ENCODE measurements around the gene PERM1.
"Not testable (repeated sequence)": the region's sequence is repeated elsewhere in the genome, so short reads cannot be mapped to it uniquely, and the experiment has no call there.

- TF ChIP-seq, protein P1, sequence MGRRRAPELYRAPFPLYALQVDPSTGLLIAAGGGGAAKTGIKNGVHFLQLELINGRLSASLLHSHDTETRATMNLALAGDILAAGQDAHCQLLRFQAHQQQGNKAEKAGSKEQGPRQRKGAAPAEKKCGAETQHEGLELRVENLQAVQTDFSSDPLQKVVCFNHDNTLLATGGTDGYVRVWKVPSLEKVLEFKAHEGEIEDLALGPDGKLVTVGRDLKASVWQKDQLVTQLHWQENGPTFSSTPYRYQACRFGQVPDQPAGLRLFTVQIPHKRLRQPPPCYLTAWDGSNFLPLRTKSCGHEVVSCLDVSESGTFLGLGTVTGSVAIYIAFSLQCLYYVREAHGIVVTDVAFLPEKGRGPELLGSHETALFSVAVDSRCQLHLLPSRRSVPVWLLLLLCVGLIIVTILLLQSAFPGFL (CRISPR knock-in tag; IDR thresholded peaks at IDR 0.05; ENCODE audit: borderline replicate concordance): not testable (repeated sequence)
- TF ChIP-seq CTCF (IDR thresholded peaks at IDR 0.05); ZBTB21 (CRISPR knock-in tag; IDR thresholded peaks at IDR 0.05; ENCODE audit: borderline replicate concordance); CBFB (CRISPR knock-in tag; IDR thresholded peaks at IDR 0.05; ENCODE audit: low read depth); MXD4 (CRISPR knock-in tag; IDR thresholded peaks at IDR 0.05; ENCODE audit: borderline replicate concordance); CREB1 (CRISPR knock-in tag; IDR thresholded peaks at IDR 0.05); ZNF121 (CRISPR knock-in tag; IDR thresholded peaks at IDR 0.05); ZNF423 (CRISPR knock-in tag; IDR thresholded peaks at IDR 0.05): not testable (repeated sequence)
- TF ChIP-seq, protein P2, sequence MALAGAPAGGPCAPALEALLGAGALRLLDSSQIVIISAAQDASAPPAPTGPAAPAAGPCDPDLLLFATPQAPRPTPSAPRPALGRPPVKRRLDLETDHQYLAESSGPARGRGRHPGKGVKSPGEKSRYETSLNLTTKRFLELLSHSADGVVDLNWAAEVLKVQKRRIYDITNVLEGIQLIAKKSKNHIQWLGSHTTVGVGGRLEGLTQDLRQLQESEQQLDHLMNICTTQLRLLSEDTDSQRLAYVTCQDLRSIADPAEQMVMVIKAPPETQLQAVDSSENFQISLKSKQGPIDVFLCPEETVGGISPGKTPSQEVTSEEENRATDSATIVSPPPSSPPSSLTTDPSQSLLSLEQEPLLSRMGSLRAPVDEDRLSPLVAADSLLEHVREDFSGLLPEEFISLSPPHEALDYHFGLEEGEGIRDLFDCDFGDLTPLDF (CRISPR knock-in tag; IDR thresholded peaks at IDR 0.05): not testable (repeated sequence)
Observed at GRCh38 chr1:976791-977190, 5.1 kb downstream of the PERM1 start.

Measured in WTC11 (cell line).